ENCODE results near the gene AGAP1. TPM values are rescaled to one million over a fixed set of nuclear protein-coding genes. Genes with fewer than 3 reads are reported as not detected.

AGAP1 gene
- total RNA-seq, 4 donors from 2014 or later = 33.7 to 39.9 (median 35.6) TPM

GRCh38 chr2:235928751-235929370, 435.0 kb downstream of the AGAP1 start:
- Histone ChIP-seq H3K27me3 (no peaks in the 10 kb centered on the region), H3K4me1 (no peaks in the 10 kb centered on the region), H3K36me3 (peaks cover 0 to 56% (median 5%) of the 10 kb centered on the region in 3 donors), H3K9me3 (no peaks in the 10 kb centered on the region), H3K4me3 (no peak overlapping the region), H3K27ac (no peak overlapping the region)
- WGBS, 2 donors = 91 to 98% methylated on average over 16 of the region's 16 CpGs
- no peak for TF ChIP-seq CTCF (IDR thresholded peaks at IDR 0.05)
- no peak for DNase-seq (ENCODE audit: low spot score in 2 of 2)

- no peak overlapping the region for H3K4me3 ChIP-seq
- TF ChIP-seq EP300 (IDR thresholded peaks at IDR 0.05) (no peak), CTCF (IDR thresholded peaks at IDR 0.05) (no peak), POLR2A (IDR thresholded peaks at IDR 0.05) (no peak)
- no peak overlapping the region for H3K27ac ChIP-seq
- no peak for DNase-seq (ENCODE audit: low spot score in 2 of 2)
- WGBS, 2 donors = 90 to 94% methylated on average over 19 of the region's 19 CpGs
- H3K27me3 ChIP-seq = no peaks in the 10 kb centered on the region
- no peaks in the 10 kb centered on the region for H3K4me1 ChIP-seq
- peaks cover 0 to 1% (median 0%) of the 10 kb centered on the region in 4 donors for H3K9me3 ChIP-seq
- H3K36me3 ChIP-seq = peaks cover 0 to 69% (median 5%) of the 10 kb centered on the region in 3 donors
These were observed 436.9 kb downstream of the AGAP1 start for GRCh38 chr2:235930701-235931100.

- Histone ChIP-seq H3K4me3 (no peak overlapping the region), H3K36me3 (peaks cover 0 to 79% (median 5%) of the 10 kb centered on the region in 3 donors), H3K27ac (no peak overlapping the region), H3K4me1 (no peaks in the 10 kb centered on the region), H3K27me3 (no peaks in the 10 kb centered on the region), H3K9me3 (peaks cover 0 to 8% (median 0%) of the 10 kb centered on the region in 4 donors)
- no peak for DNase-seq (ENCODE audit: low spot score in 2 of 2)
- TF ChIP-seq POLR2A (IDR thresholded peaks at IDR 0.05) (no peak), CTCF (IDR thresholded peaks at IDR 0.05) (no peak), EP300 (IDR thresholded peaks at IDR 0.05) (no peak)
- 91 to 92% methylated on average over 15 of the region's 15 CpGs for WGBS, 2 donors
These were observed 437.8 kb downstream of the AGAP1 start for GRCh38 chr2:235931676-235932075.

- Histone ChIP-seq H3K27me3 (no peaks in the 10 kb centered on the region), H3K27ac (no peak overlapping the region), H3K4me3 (no peak overlapping the region), H3K36me3 (peaks cover 0 to 93% (median 5%) of the 10 kb centered on the region in 3 donors), H3K4me1 (no peaks in the 10 kb centered on the region), H3K9me3 (peaks cover 0 to 8% (median 0%) of the 10 kb centered on the region in 4 donors)
- TF ChIP-seq CTCF (IDR thresholded peaks at IDR 0.05) = no peak
- no peak for TF ChIP-seq EP300 (IDR thresholded peaks at IDR 0.05)
- TF ChIP-seq POLR2A (IDR thresholded peaks at IDR 0.05) = no peak
- WGBS, 2 donors = 82 to 84% methylated on average over 11 to 15 of the region's 15 CpGs
- DNase-seq (ENCODE audit: low spot score in 2 of 2) = no peak
These were observed 440.4 kb downstream of the AGAP1 start for GRCh38 chr2:235934059-235934773.

GRCh38 chr2:235934774-235935484, 441.1 kb downstream of the AGAP1 start:
- 73 to 76% methylated on average over 16 of the region's 16 CpGs for whole genome bisulfite sequencing, 2 donors

More at GRCh38 chr2:235934774-235935484, 441.1 kb downstream of the AGAP1 start:
- DNase-seq (ENCODE audit: low spot score in 2 of 2) = no peak
- Histone ChIP-seq H3K4me3 (no peak overlapping the region), H3K4me1 (no peaks in the 10 kb centered on the region), H3K27me3 (no peaks in the 10 kb centered on the region), H3K36me3 (peaks cover 0 to 96% (median 5%) of the 10 kb centered on the region in 3 donors), H3K9me3 (peaks cover 0 to 8% (median 0%) of the 10 kb centered on the region in 4 donors), H3K27ac (no peak overlapping the region)
- no peak for TF ChIP-seq POLR2A (IDR thresholded peaks at IDR 0.05)
- no peak for TF ChIP-seq CTCF (IDR thresholded peaks at IDR 0.05)
- TF ChIP-seq EP300 (IDR thresholded peaks at IDR 0.05) = no peak
